Measurements from ENCODE around the gene ACOX2.

DNA sequence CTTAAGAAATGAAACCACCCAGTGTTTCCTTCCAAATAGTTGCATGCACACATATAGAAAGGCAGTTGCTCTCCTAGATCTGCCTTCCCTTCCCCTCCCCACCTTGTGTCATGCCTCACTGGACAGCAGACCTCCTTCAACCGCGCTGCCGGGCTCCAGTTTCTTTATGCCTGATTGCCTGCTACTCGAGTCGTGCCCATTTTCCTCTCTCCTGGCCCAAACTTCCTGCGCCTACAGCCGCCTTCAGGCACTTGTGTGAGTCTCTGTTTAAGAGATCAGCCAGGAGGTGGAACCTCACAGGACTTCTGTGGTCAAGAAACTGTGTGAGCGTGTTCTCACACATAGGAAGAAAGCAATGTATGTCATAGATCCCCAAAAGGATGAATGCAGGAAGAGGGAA, 49.0 kb upstream of the ACOX2 start:
- no peak for TF ChIP-seq EZH2 (IDR thresholded peaks at IDR 0.05; ENCODE audit: low read length, unreplicated experiment)
- TF ChIP-seq CTCF (conservative IDR thresholded peaks at IDR 0.05; ENCODE audit: low read depth, low read length), result no peak
- TF ChIP-seq EZH2phosphoT487 (IDR thresholded peaks at IDR 0.05; ENCODE audit: borderline replicate concordance, low read length), result no peak
